HCT116 (cell line): ENCODE results near the gene RNU5B-1. TPM values are rescaled to one million over a fixed set of nuclear protein-coding genes. Genes with fewer than 3 reads are reported as not detected.

Source experiments
- ATAC-seq: fragments of 200-7000 bp; cut with Tn5 transposase; 2 replicates; pipeline ENCODE4 v1.9.1; 2020; ENCODE audit warnings: mild to moderate bottlenecking, moderate library complexity
- BruUV-seq: library from RNA; stranded (reverse); fragments of 400-500 nt; replicated peaks from 2 replicates; lab custom pipeline; 2021; lab: Mats Ljungman, UMichigan
- CTCF ChIA-PET: fragments of 300-600 bp; sonication (Branson Sonifier 250); formaldehyde crosslinking; loops from one replicate; lab custom pipeline; 2021; ENCODE audit warnings: antibody characterized with exemption; lab: Charles Lee
- POLR2A ChIA-PET: fragments of 300-600, 350-600 bp; sonication (Branson Sonifier 250); formaldehyde crosslinking; loops from one replicate; lab custom pipeline; 2021; ENCODE audit warnings: antibody characterized with exemption; lab: Charles Lee
- RAD21 ChIA-PET, 2 experiments: fragments of 300-600 bp; sonication (Branson Sonifier 250); formaldehyde crosslinking; loops; one replicate each; lab custom pipeline; 2023; ENCODE audit warnings: low total read pairs in 2 of 2; ENCODE audit not compliant: uncharacterized antibody in 2 of 2, unreplicated experiment in 2 of 2, low non-redundant PET in 1 of 2; lab: Charles Lee
- DNase-seq: peaks from one replicate; pipeline ENCODE4 v3.0.0-alpha.2; 2010; ENCODE audit warnings: low read depth, low spot score
- H2AFZ ChIP-seq: fragments of 200-600 bp; shearing (Covaris generic), sonication (generic); 2 replicates; pipeline ENCODE4 v1.6.1; 2017; ENCODE audit warnings: low read depth, mixed run types, mixed read lengths, antibody characterized with exemption, low read length; ENCODE audit not compliant: poor library complexity, severe bottlenecking
- H3K27ac ChIP-seq: 2 replicates; pipeline ENCODE4 v1.5.1; 2012; ENCODE audit warnings: low read depth, low read length
- H3K27me3 ChIP-seq: fragments of 200-600 bp; sonication (generic); 2 replicates; pipeline ENCODE4 v1.6.1; 2016; ENCODE audit warnings: mixed run types, low read length, mixed read lengths; ENCODE audit not compliant: insufficient read depth
- H3K36me3 ChIP-seq, 2 experiments: fragments of 200-500 bp in 1 of 2; fragments of 200-600 bp in 1 of 2; sonication (Bioruptor generic) in 1 of 2; sonication (generic) in 1 of 2; 2 replicates each; pipeline versions ENCODE4 v1.5.1 to v1.6.1; 2014 to 2016; ENCODE audit warnings: low read length in 2 of 2, inconsistent platforms in 1 of 2, mixed read lengths in 1 of 2, mixed run types in 1 of 2; ENCODE audit not compliant: insufficient read depth in 2 of 2, control insufficient read depth in 1 of 2
- H3K4me1 ChIP-seq, 2 experiments: fragments of 200-600 bp in 1 of 2; sonication (generic) in 1 of 2; 2 replicates each; pipeline versions ENCODE4 v1.5.1 to v1.6.1; 2012 to 2017; ENCODE audit warnings: low read length in 2 of 2, inconsistent platforms in 1 of 2, mild to moderate bottlenecking in 1 of 2, mixed read lengths in 1 of 2, mixed run types in 1 of 2, moderate library complexity in 1 of 2; ENCODE audit not compliant: insufficient read depth in 2 of 2, control insufficient read depth in 1 of 2
- H3K4me2 ChIP-seq: fragments of 200-600 bp; sonication (generic); 2 replicates; pipeline ENCODE4 v1.6.1; 2017; ENCODE audit warnings: mixed run types, low read length, mixed read lengths
- H3K4me3 ChIP-seq, 2 experiments: fragments of 200-600 bp in 1 of 2; sonication (generic) in 1 of 2; replicated peaks in 1 of 2; 2 replicates each; pipeline ENCODE4 v1.5.1; 2011 to 2016; ENCODE audit warnings: low read length in 2 of 2, control low read depth in 1 of 2, low read depth in 1 of 2, mild to moderate bottlenecking in 1 of 2, mixed read lengths in 1 of 2, mixed run types in 1 of 2
- H3K79me2 ChIP-seq: fragments of 200-600 bp; sonication (generic); 2 replicates; pipeline ENCODE4 v1.6.1; 2017; ENCODE audit warnings: mild to moderate bottlenecking, mixed run types, low read length, moderate library complexity, mixed read lengths; ENCODE audit not compliant: insufficient read depth
- H3K9ac ChIP-seq: fragments of 200-600 bp; sonication (generic); 2 replicates; pipeline ENCODE4 v1.6.1; 2016; ENCODE audit warnings: low read length, mixed read lengths
- H3K9me2 ChIP-seq: fragments of 200-600 bp; sonication (generic), shearing (Covaris generic); 2 replicates; pipeline ENCODE4 v1.6.1; 2017; ENCODE audit warnings: mixed run types, mild to moderate bottlenecking, moderate library complexity; ENCODE audit not compliant: insufficient read depth
- H3K9me3 ChIP-seq, 2 experiments: fragments of 200-500 bp in 1 of 2; fragments of 200-600 bp in 1 of 2; sonication (Bioruptor generic) in 1 of 2; sonication (generic) in 1 of 2; 2 replicates each; pipeline ENCODE4 v1.6.1; 2014 to 2017; ENCODE audit warnings: low read length in 2 of 2, mixed read lengths in 2 of 2, inconsistent platforms in 1 of 2, low read depth in 1 of 2, mild to moderate bottlenecking in 1 of 2, mixed run types in 1 of 2, moderate library complexity in 1 of 2; ENCODE audit not compliant: control insufficient read depth in 1 of 2, insufficient read depth in 1 of 2
- H4K20me1 ChIP-seq: fragments of 200-600 bp; sonication (generic), shearing (Covaris generic); 2 replicates; pipeline ENCODE4 v1.6.1; 2017; ENCODE audit warnings: mixed run types, mild to moderate bottlenecking, moderate library complexity; ENCODE audit not compliant: insufficient read depth
- ATF3 ChIP-seq: IDR thresholded peaks from 2 replicates; pipeline ENCODE4 v1.6.1; 2012
- CBX3 ChIP-seq: IDR thresholded peaks from 2 replicates; pipeline ENCODE4 v1.6.1; 2012; ENCODE audit warnings: low read depth
- CEBPB ChIP-seq: IDR thresholded peaks from 2 replicates; pipeline ENCODE4 v1.6.1; 2012; ENCODE audit warnings: low read depth
- CTCF ChIP-seq, 3 experiments: fragments of 200-600 bp in 1 of 3; sonication (generic) in 1 of 3; IDR thresholded peaks in 2 of 3; conservative IDR thresholded peaks in 1 of 3; 2 replicates each; pipeline ENCODE4 v1.5.1; 2012 to 2017; ENCODE audit warnings: low read depth in 2 of 3, low read length in 2 of 3, antibody characterized with exemption in 1 of 3, borderline replicate concordance in 1 of 3, control low read depth in 1 of 3, mild to moderate bottlenecking in 1 of 3, mixed read lengths in 1 of 3, mixed run types in 1 of 3, moderate library complexity in 1 of 3; ENCODE audit not compliant: insufficient read depth in 1 of 3
- EGR1 ChIP-seq: IDR thresholded peaks from 2 replicates; pipeline ENCODE4 v1.6.1; 2012; ENCODE audit warnings: low read depth
- ELF1 ChIP-seq: IDR thresholded peaks from 2 replicates; pipeline ENCODE4 v1.6.1; 2012; ENCODE audit warnings: low read depth, borderline replicate concordance
- EZH2 ChIP-seq: fragments of 200-600 bp; sonication (generic); IDR thresholded peaks from 2 replicates; pipeline ENCODE4 v1.6.1; 2017; ENCODE audit warnings: antibody characterized with exemption, mixed run types
- EZH2phosphoT487 ChIP-seq: fragments of 200-600 bp; IDR thresholded peaks from 2 replicates; pipeline ENCODE4 v1.6.1; 2018; ENCODE audit warnings: antibody characterized with exemption, borderline replicate concordance
- FOSL1 ChIP-seq: IDR thresholded peaks from 2 replicates; pipeline ENCODE4 v1.6.1; 2012; ENCODE audit warnings: low read depth
- JUND ChIP-seq: IDR thresholded peaks from 2 replicates; pipeline ENCODE4 v1.6.1; 2012
- POLR2A ChIP-seq: IDR thresholded peaks from 2 replicates; pipeline ENCODE4 v1.7.0; 2011; ENCODE audit warnings: borderline replicate concordance; ENCODE audit not compliant: insufficient read depth, insufficient read length; ENCODE audit errors: extremely low read depth
- POLR2AphosphoS5 ChIP-seq: IDR thresholded peaks from 2 replicates; pipeline ENCODE4 v1.6.1; 2011; ENCODE audit warnings: mild to moderate bottlenecking, low read depth, low read length, moderate library complexity
- REST ChIP-seq: IDR thresholded peaks from 2 replicates; pipeline ENCODE4 v1.6.1; 2012; ENCODE audit warnings: low read depth
- SIN3A ChIP-seq: IDR thresholded peaks from 2 replicates; pipeline ENCODE4 v1.6.1; 2012; ENCODE audit warnings: low read depth
- SP1 ChIP-seq: IDR thresholded peaks from 2 replicates; pipeline ENCODE4 v1.6.1; 2012; ENCODE audit warnings: low read depth
- TCF7L2 ChIP-seq: IDR thresholded peaks from 2 replicates; pipeline ENCODE4 v1.7.0; 2011; ENCODE audit warnings: borderline replicate concordance, inconsistent platforms; ENCODE audit not compliant: insufficient read depth, insufficient read length; ENCODE audit errors: extremely low read depth
- YY1 ChIP-seq: IDR thresholded peaks from 2 replicates; pipeline ENCODE4 v1.6.1; 2011; ENCODE audit warnings: low read length, low read depth, moderate library complexity, mild to moderate bottlenecking; ENCODE audit not compliant: insufficient replicate concordance; ENCODE audit errors: extremely low read depth
- ZFX ChIP-seq: fragments of 450-650 bp; IDR thresholded peaks from 2 replicates; pipeline ENCODE4 v1.6.1; 2017
- ZNF274 ChIP-seq: fragments of 200-500 bp; sonication (Bioruptor generic); IDR thresholded peaks from 2 replicates; pipeline ENCODE4 v1.6.1; 2014; ENCODE audit warnings: mild to moderate bottlenecking, low read depth, low read length, inconsistent platforms
- intact Hi-C: fragments of 100-400 bp; cut with micrococcal nuclease; formaldehyde crosslinking; loops from 2 replicates; pipeline ENCODE4 v1.10.0; 2022
- total RNA-seq: library from RNA; stranded (reverse); gene quantifications from one replicate; pipeline ENCODE4 v1.2.1, GENCODE V29; 2021; ENCODE audit not compliant: unreplicated experiment

Gene RNU5B-1
- total RNA-seq, 1 experiment from 2014 or later: not detected

GRCh38 chr15:65302061-65302460 is 2.4 kb upstream of the RNU5B-1 start:
- Histone ChIP-seq H3K27ac (no peak overlapping the region), H3K4me3 (no peak overlapping the region), H3K9me2 (no peaks in the 10 kb centered on the region), H3K4me2 (no peak overlapping the region), H3K36me3 (no peaks in the 10 kb centered on the region), H3K9ac (no peak overlapping the region), H4K20me1 (no peaks in the 10 kb centered on the region), H3K9me3 (no peaks in the 10 kb centered on the region), H3K27me3 (no peaks in the 10 kb centered on the region), H2AFZ (no peak overlapping the region), H3K4me1 (peaks cover 25 to 36% of the 10 kb centered on the region in 2 experiments), H3K79me2 (no peaks in the 10 kb centered on the region)
- DNase-seq (no peak), ATAC-seq (no peak)
- BruUV-seq: no TSS peak
- ChIA-PET RAD21 (no interaction called here), POLR2A (no interaction called here), CTCF (no interaction called here)
- TF ChIP-seq CTCF (IDR thresholded peaks at IDR 0.05 in 2 of 3, conservative IDR thresholded peaks at IDR 0.05 in 1 of 3; ENCODE audit: borderline replicate concordance in 1 of 3, insufficient read depth in 1 of 3, low read depth in 2 of 3, low read length in 2 of 3) (no peak), TCF7L2 (no peak), YY1 (no peak), CEBPB (no peak), JUND (no peak), ZNF274 (no peak), REST (no peak), FOSL1 (no peak), SIN3A (no peak), SP1 (no peak), ZFX (no peak), EZH2 (no peak), ATF3 (no peak), POLR2A (no peak), EGR1 (no peak), ELF1 (no peak), EZH2phosphoT487 (no peak), CBX3 (no peak), POLR2AphosphoS5 (no peak)
- intact Hi-C loops: no loop called here
